Head of caudate nucleus (tissue), 42 donors: Measurements from ENCODE around the gene CD5L.

Experiments used
- DNase-seq, 42 donors: peaks; one replicate each; pipeline versions ENCODE4 v3.0.0 to v3.0.0-alpha.2; 2020 to 2021; ENCODE audit warnings: mixed read lengths in 7 of 42
- intact Hi-C: fragments of 100-400 bp; cut with DNase I; formaldehyde crosslinking; loops from one replicate; pipeline ENCODE4 v1.15.0; 2022

The CD5L gene

DNA sequence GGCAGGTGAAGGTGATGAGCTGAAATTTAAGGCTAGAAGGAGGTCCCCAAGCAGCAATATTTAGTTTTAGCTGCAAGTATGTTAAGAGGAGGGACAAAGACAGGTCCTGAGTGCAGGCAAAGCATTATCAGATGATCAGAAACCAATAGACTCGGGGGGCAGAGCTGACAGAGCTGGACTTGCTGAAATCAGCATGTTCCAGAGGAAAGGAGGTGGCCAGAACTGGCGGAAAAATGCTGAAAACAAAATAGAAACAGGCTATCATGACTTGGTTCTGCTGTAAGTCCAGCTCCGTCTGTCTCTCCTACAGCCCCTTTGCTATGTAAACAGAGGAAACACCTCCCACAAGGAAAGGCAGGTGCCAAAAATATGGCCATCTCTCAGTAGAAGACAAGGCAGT, at the start of gene CD5L:
Gene CD5L (minus strand): TSS at position 101 of the 400 bp plus-strand sequence. CDS start 107 bp downstream, outside the sequence.
- intact Hi-C loops, result no loop called here
- no peak for DNase-seq

- intact Hi-C loops, result no loop called here
- DNase-seq, result peak in 5 of 42 donors; percentile 10 to 17 (median 14)
These were observed 41.0 kb upstream of the CD5L start for GRCh38 chr1:157882580-157882979.

GRCh38 chr1:157880621-157881020, 39.0 kb upstream of the CD5L start:
- intact Hi-C loops, result no loop called here
- no peak for DNase-seq

DNA sequence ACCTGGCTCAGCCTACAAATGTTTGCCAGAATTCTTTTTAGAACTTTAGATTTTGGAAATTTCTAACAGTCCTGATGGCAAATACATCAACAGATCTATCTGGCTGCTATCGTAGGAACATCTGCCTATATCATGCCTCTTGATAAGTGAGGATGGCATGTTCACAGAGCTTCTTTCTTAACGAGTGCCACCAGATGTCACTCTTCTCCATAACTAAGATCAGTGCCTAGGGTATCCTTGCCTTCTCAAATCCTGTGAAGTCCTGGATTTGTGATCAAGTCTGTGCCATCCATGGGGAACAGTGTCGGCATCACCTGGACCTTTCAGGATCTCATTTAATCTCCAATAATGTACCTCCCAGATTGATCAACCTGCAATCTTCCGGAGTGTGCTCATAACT, 36.5 kb upstream of the CD5L start:
- intact Hi-C loops, result no loop called here
- peak in 5 of 42 donors; percentile 5 to 37 (median 8) for DNase-seq

- DNase-seq, result no peak
- intact Hi-C loops, result no loop called here
These were observed 28.9 kb upstream of the CD5L start for GRCh38 chr1:157870490-157870889.

GRCh38 chr1:157868654-157869053, 27.0 kb upstream of the CD5L start:
- intact Hi-C loops, result no loop called here
- DNase-seq, result no peak

- no peak for DNase-seq
- intact Hi-C loops, result no loop called here
These were observed 20.8 kb upstream of the CD5L start for GRCh38 chr1:157862114-157863070.

DNA sequence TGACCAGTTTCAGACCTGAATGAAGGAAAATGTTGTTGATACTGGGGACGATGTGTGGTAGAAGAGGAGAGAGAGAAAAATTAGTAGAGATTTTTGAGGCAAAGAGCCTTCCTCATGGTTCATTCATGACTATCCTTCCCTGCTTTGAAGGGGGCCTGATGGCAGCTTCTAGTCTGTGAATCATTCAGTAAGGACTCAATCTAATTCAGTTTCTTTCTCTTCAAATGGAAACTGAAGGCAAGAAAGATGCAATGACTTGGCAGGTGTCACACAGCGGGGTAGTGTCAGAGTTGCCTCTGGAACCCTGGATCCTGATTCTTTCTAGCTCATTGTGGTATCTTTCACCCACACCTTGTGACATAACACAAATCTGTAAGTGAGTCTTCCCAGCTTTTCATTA, 14.9 kb upstream of the CD5L start:
- intact Hi-C loops, result no loop called here
- DNase-seq, result no peak

GRCh38 chr1:157852476-157852875, 10.9 kb upstream of the CD5L start:
- DNase-seq, result no peak
- intact Hi-C loops, result no loop called here

- DNase-seq, result peak in 2 of 42 donors; percentile 4 to 8
- intact Hi-C loops, result no loop called here
These were observed 7.7 kb upstream of the CD5L start for GRCh38 chr1:157849229-157849875.

- peak in 14 of 42 donors; percentile 4 to 51 (median 20) for DNase-seq
- intact Hi-C loops, result no loop called here
These were observed 2.7 kb upstream of the CD5L start for GRCh38 chr1:157844089-157844830.

GRCh38 chr1:157842939-157843338, 1.3 kb upstream of the CD5L start:
- DNase-seq, result no peak

GRCh38 chr1:157838966-157839365, 2.6 kb downstream of the CD5L start:
- intact Hi-C loops, result no loop called here
- no peak for DNase-seq

More at GRCh38 chr1:157842939-157843338, 1.3 kb upstream of the CD5L start:
- intact Hi-C loops, result no loop called here

DNA sequence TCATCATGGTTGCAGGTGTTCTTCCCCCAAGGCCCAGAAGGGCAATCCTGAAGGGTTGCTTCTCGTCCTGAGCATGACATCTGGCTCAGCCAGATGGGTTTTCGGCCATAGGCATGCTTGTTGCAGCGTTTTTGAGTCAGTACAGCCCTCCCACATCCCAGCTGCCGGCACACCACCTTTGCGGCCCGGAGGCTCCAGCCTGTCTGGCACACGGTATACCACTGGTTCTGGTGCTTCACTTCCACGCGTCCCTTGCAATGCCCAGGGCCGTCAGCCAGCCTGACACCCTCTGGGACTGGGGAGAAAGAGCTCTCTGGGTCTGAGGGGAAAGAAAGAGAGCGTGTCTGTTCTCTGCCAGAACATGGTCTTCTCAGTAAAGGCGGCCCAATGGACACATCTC, 7.2 kb downstream of the CD5L start:
- intact Hi-C loops, result no loop called here
- DNase-seq, result no peak

DNA sequence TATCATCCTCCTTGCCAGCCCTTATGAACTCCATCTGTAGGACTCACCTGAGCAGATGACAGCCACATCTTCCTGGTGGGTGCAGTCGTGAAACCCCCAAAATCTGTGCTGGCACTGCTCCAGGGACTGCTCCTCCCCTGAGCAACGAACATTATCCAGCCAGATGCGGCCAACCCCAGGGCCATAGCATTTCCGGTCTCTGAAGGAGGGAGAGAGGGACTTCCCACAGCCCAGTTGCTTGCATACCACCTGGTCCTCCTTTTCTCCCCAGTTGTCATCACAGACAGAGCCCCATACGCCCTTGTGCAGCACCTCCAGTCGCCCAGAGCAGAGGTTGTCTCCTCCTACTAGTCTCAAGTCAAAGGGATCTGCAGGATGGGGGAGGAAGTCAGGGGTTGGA, 8.5 kb downstream of the CD5L start:
- intact Hi-C loops, result no loop called here
- DNase-seq, result no peak

GRCh38 chr1:157831968-157832626, 9.5 kb downstream of the CD5L start:
- no peak for DNase-seq
- intact Hi-C loops, result no loop called here

DNA sequence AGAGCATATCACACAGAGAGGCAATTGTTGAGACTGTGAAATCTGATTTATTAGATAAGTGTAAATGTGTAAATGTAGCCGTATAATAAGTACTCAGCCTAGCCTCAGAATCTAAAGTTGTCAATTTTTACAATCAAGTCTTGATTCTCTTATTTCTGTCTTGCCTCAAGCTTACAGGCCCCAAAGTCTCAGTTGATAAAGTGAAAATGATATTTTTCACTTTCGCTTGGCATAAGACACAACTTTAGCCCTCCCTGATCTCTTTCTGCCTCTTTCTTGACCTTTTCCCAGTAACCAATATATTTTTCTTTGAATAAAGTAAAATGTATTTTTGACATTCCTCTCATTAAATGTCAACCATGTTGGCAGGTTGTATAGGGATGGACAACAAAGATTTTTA, 10.7 kb downstream of the CD5L start:
- no peak for DNase-seq

GRCh38 chr1:157829711-157830110, 11.9 kb downstream of the CD5L start:
- DNase-seq, result no peak
- intact Hi-C loops, result no loop called here

More for the DNA sequence above, 10.7 kb downstream of the CD5L start:
- intact Hi-C loops, result no loop called here

GRCh38 chr1:157829210-157829609, 12.4 kb downstream of the CD5L start:
- intact Hi-C loops, result no loop called here
- no peak for DNase-seq
